ENCODE measurements around the gene TMEM69.
"Not testable (repeated sequence)": the region's sequence is repeated elsewhere in the genome, so short reads cannot be mapped to it uniquely, and the experiment has no call there.

TMEM69 gene

GRCh38 chr1:45716700-45717099 is 28.7 kb downstream of the TMEM69 start:
- TF ChIP-seq CTCF (IDR thresholded peaks at IDR 0.05; ENCODE audit: extremely low read depth, insufficient read depth, missing control alignments): no peak
- in situ Hi-C loops (cut with MboI; ENCODE audit: low pct_unique_long_range_greater_than_20kb, low sequenced_read_pairs, unreplicated experiment): no loop called here

GRCh38 chr1:45717386-45717785 is 29.4 kb downstream of the TMEM69 start:
- in situ Hi-C loops (cut with MboI; ENCODE audit: low pct_unique_long_range_greater_than_20kb, low sequenced_read_pairs, unreplicated experiment): not testable (repeated sequence)

More at GRCh38 chr1:45716700-45717099, 28.7 kb downstream of the TMEM69 start:
- DNase-seq (ENCODE audit: low spot score): no peak

GRCh38 chr1:45718289-45718688 is 30.3 kb downstream of the TMEM69 start:
- TF ChIP-seq CTCF (IDR thresholded peaks at IDR 0.05; ENCODE audit: extremely low read depth, insufficient read depth, missing control alignments): no peak
- in situ Hi-C loops (cut with MboI; ENCODE audit: low pct_unique_long_range_greater_than_20kb, low sequenced_read_pairs, unreplicated experiment): no loop called here

More at GRCh38 chr1:45717386-45717785, 29.4 kb downstream of the TMEM69 start:
- not testable (repeated sequence) for DNase-seq (ENCODE audit: low spot score)

GRCh38 chr1:45721207-45721606 is 33.2 kb downstream of the TMEM69 start:
- TF ChIP-seq CTCF (IDR thresholded peaks at IDR 0.05; ENCODE audit: extremely low read depth, insufficient read depth, missing control alignments): no peak
- in situ Hi-C loops (cut with MboI; ENCODE audit: low pct_unique_long_range_greater_than_20kb, low sequenced_read_pairs, unreplicated experiment): no loop called here
- DNase-seq (ENCODE audit: low spot score): no peak

More at GRCh38 chr1:45718289-45718688, 30.3 kb downstream of the TMEM69 start:
- DNase-seq (ENCODE audit: low spot score): no peak

GRCh38 chr1:45722809-45723208 is 34.8 kb downstream of the TMEM69 start:
- no peak for DNase-seq (ENCODE audit: low spot score)
- TF ChIP-seq CTCF (IDR thresholded peaks at IDR 0.05; ENCODE audit: extremely low read depth, insufficient read depth, missing control alignments): no peak
- in situ Hi-C loops (cut with MboI; ENCODE audit: low pct_unique_long_range_greater_than_20kb, low sequenced_read_pairs, unreplicated experiment): no loop called here

GRCh38 chr1:45723248-45723930 is 35.4 kb downstream of the TMEM69 start:
- in situ Hi-C loops (cut with MboI; ENCODE audit: low pct_unique_long_range_greater_than_20kb, low sequenced_read_pairs, unreplicated experiment): no loop called here
- no peak for TF ChIP-seq CTCF (IDR thresholded peaks at IDR 0.05; ENCODE audit: extremely low read depth, insufficient read depth, missing control alignments)
- DNase-seq (ENCODE audit: low spot score): no peak

GRCh38 chr1:45726007-45726406 is 38.0 kb downstream of the TMEM69 start:
- DNase-seq (ENCODE audit: low spot score); in situ Hi-C loops (cut with MboI; ENCODE audit: low pct_unique_long_range_greater_than_20kb, low sequenced_read_pairs, unreplicated experiment): not testable (repeated sequence)
